Heart left ventricle (tissue), 16 donors: Measurements from ENCODE around the gene CAPS2. TPM values are rescaled to one million over a fixed set of nuclear protein-coding genes. Genes with fewer than 3 reads are reported as not detected.
A peak's percentile ranks its signal among the peaks of the same experiment; 100 is the strongest.

ENCODE experiments used
- ATAC-seq, 4 donors: fragments of 200-7000 bp; cut with Tn5 transposase; one replicate each; pipeline ENCODE4 v1.9.1; 2020 to 2022; ENCODE audit warnings: moderate library complexity in 4 of 4, mild to moderate bottlenecking in 3 of 4, moderate number of reproducible peaks in 1 of 4
- DNase-seq, 5 donors: peaks; one replicate each; pipeline ENCODE4 v3.0.0-alpha.2; 2020
- H3K27ac ChIP-seq, 12 donors: fragments of 200-600 bp; sonication (generic) in 4 of 12; one replicate each; pipeline versions ENCODE4 v1.5.0 to v1.8.0; 2016 to 2022; ENCODE audit warnings: mild to moderate bottlenecking in 2 of 12
- H3K27me3 ChIP-seq, 9 donors: fragments of 200-600 bp; sonication (generic) in 2 of 9; one replicate each; pipeline versions ENCODE4 v1.5.1 to v1.8.0; 2016 to 2022; ENCODE audit warnings: mild to moderate bottlenecking in 3 of 9
- H3K36me3 ChIP-seq, 9 donors: fragments of 200-600 bp; sonication (generic) in 2 of 9; one replicate each; pipeline versions ENCODE4 v1.5.0 to v1.8.0; 2018 to 2022; ENCODE audit warnings: mild to moderate bottlenecking in 2 of 9
- H3K4me1 ChIP-seq, 12 donors: fragments of 200-600 bp; sonication (generic) in 4 of 12; one replicate each; pipeline versions ENCODE4 v1.5.0 to v1.8.0; 2016 to 2022; ENCODE audit warnings: mild to moderate bottlenecking in 3 of 12
- H3K4me3 ChIP-seq, 12 donors: fragments of 200-600 bp; sonication (generic) in 4 of 12; one replicate each; pipeline versions ENCODE4 v1.5.0 to v1.8.0; 2017 to 2022; ENCODE audit warnings: mild to moderate bottlenecking in 9 of 12, moderate library complexity in 4 of 12
- H3K9me3 ChIP-seq, 12 donors: fragments of 200-600 bp; sonication (generic) in 4 of 12; one replicate each; pipeline versions ENCODE4 v1.5.0 to v1.8.0; 2016 to 2022; ENCODE audit warnings: mild to moderate bottlenecking in 1 of 12
- POLR2A ChIP-seq, 2 donors: fragments of 450-650 bp; IDR thresholded peaks; one replicate each; pipeline ENCODE4 v1.6.1; 2017; ENCODE audit warnings: antibody characterized with exemption in 2 of 2, mild to moderate bottlenecking in 2 of 2, moderate library complexity in 2 of 2
- WGBS, 4 donors: extraction: QIAGEN DNeasy Blood & Tissue Kit in 2 of 4; methylation state at CpG; one replicate each; pipeline versions ENCODE4 v1.1.5 to v1.1.7; 2013 to 2018; 5-methylcytosine and 5-hydroxymethylcytosine counted together
- intact Hi-C, 10 donors: fragments of 100-400 bp; cut with DNase I; formaldehyde crosslinking; loops; one replicate each; pipeline versions ENCODE4 v1.11.1 to v1.14.2; 2022
- polyA plus RNA-seq, 2 donors: library from polyadenylated mRNA; stranded (reverse); fragments of 200-250 nt; gene quantifications; one replicate each; pipeline ENCODE4 v1.2.3, GENCODE V29; 2013
- total RNA-seq, 9 donors: library from RNA; depleted of rRNA in 2 of 9; stranded (reverse); fragments of >200 nt in 2 of 9; fragmentation: NEBNext Ultra II Directional in 3 of 9; extraction: Animal tissue kit (Norgen Biotek cat#: 25700) in 3 of 9; gene quantifications; one replicate each; pipeline versions ENCODE4 v1.1.0 to v1.2.4, GENCODE V29; 2016 to 2023
- TF ChIP-seq, protein P1 (sequence below), 12 donors: fragments of 200-600 bp; sonication (generic) in 4 of 12; IDR thresholded peaks; one replicate each; pipeline versions ENCODE4 v1.5.0 to v1.8.0; 2018 to 2022; ENCODE audit warnings: antibody characterized with exemption in 12 of 12, mild to moderate bottlenecking in 5 of 12
- donor health status: ischemic (EF 13 %, LVEDD 7.1; RV severe dilation, severe dysfunction).
- donor health status: healthy with polysubstance abuse.
- donor health status: DM: no; HTN: yes; CAD: no.
- donor health status: DM: no; HTN: no; CAD: no.
- donor health status: ischemic (EF 25% LVEDD 6.9; RV normal size, moderate dysfunction).
- donor health status: ischemic (EF 25% LVEDD 5.7; RV mildly dilated, moderate dysfunction).
- donor health status: healthy.
- donor health status: DM: yes; HTN: yes; CAD: no.
- donor health status: ischemic (EF 35%, LVEDD 5.7; RV mildly dilated, moderate dysfunction).
- donor health status: nonischemic (EF 11% LVEDD 7.7; RV severe dilation, severe dysfunction).
- donor health status: DM: yes; HTN: yes; CAD: no.
- donor health status: PGD.
- donor health status: ischemic (EF 29% LVEDD 5.4; RV normal size, mild dysfunction).
- donor health status: nonischemic (EF 23%, LVEDD 6.1; RV moderate dilation, normal function).

CAPS2 gene
- total and polyA plus RNA-seq, 11 donors = 2.4 to 21.6 (median 12.0) TPM

DNA sequence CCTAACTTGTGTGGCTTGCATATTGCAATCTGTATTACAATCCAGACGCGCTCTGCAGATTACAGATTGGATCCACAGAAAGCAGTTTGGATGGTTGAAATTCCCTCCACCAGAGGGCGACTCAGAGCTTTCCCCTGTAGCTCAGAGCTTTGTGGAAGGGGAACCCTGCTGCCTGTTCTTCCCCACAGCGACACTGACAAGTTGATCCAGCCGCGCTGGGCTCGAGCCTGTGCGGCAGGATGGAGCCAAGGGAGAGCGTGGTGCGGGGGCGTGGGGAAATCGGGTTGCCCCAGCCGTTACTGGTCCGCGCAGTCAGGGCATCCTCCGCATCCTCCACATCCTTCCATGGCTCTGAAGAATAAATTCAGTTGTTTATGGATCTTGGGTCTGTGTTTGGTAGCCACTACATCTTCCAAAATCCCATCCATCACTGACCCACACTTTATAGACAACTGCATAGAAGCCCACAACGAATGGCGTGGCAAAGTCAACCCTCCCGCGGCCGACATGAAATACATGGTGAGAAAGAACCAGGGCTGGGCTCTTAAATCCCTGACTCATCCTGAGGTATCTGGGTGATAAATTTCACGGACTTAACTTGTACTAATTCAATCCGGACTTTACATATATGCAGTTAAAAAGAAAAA lies 4.4 kb upstream of the CAPS2 start, which contains the start of gene GLIPR1L1:
Gene GLIPR1L1, plus strand, starts transcription at position 287 of the 647 bp plus-strand sequence. Its CDS starts 59 bp downstream, at position 346.
- intact Hi-C loops = loop anchor here in 8 of 10 donors (1.0 to 10.0 kb wide), 9 partner anchors 50 to 700 kb away; partner anchors contain the start of genes GLIPR1L2 (in 3 of the 8), GLIPR1 (in 2 of the 8) and PHLDA1 (in 1 of the 8)

DNA sequence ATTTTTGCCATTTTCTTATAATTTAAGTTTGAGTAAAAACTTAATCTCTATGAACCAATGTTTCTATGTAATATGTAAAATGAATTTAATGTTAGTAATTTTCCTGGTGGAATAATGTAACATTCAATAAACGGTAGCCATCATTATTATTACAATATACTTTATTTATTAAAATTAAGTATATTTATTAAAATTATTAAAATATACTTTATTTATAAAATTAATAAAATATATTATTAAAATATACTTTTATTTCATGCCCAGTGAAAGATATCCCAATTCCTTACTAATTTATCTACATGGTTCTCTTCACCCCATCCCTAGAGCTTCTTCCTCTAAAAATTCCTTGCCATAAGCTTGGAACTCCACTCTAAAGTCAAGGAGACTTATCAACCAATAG lies 2.5 kb downstream of the CAPS2 start:
- ATAC-seq (no peak), DNase-seq (no peak)
- TF ChIP-seq POLR2A (IDR thresholded peaks at IDR 0.05) = no peak
- TF ChIP-seq, protein P1, sequence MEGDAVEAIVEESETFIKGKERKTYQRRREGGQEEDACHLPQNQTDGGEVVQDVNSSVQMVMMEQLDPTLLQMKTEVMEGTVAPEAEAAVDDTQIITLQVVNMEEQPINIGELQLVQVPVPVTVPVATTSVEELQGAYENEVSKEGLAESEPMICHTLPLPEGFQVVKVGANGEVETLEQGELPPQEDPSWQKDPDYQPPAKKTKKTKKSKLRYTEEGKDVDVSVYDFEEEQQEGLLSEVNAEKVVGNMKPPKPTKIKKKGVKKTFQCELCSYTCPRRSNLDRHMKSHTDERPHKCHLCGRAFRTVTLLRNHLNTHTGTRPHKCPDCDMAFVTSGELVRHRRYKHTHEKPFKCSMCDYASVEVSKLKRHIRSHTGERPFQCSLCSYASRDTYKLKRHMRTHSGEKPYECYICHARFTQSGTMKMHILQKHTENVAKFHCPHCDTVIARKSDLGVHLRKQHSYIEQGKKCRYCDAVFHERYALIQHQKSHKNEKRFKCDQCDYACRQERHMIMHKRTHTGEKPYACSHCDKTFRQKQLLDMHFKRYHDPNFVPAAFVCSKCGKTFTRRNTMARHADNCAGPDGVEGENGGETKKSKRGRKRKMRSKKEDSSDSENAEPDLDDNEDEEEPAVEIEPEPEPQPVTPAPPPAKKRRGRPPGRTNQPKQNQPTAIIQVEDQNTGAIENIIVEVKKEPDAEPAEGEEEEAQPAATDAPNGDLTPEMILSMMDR (IDR thresholded peaks at IDR 0.05) = no peak
- WGBS, 4 donors = 94 to 95% (median 94%) methylated on average over 1 of the region's 1 CpG
- Histone ChIP-seq H3K36me3 (no peaks in the 10 kb centered on the region), H3K27me3 (no peaks in the 10 kb centered on the region), H3K9me3 (no peaks in the 10 kb centered on the region), H3K27ac (no peak overlapping the region), H3K4me1 (peaks cover 0 to 16% (median 6%) of the 10 kb centered on the region in 12 donors), H3K4me3 (no peak overlapping the region)
- intact Hi-C loops = no loop called here

More for the DNA sequence above, 4.4 kb upstream of the CAPS2 start, which contains the start of gene GLIPR1L1:
- Histone ChIP-seq H3K27ac (peak within 1 kb of the TSS in 3 of 12 donors; percentile 10 to 29 (median 24)), H3K4me1 (peaks cover 0 to 14% (median 5%) of the 10 kb centered on the region in 12 donors), H3K4me3 (peak within 1 kb of the TSS in 11 of 12 donors; percentile 17 to 59 (median 47)), H3K9me3 (peaks cover 0 to 3% (median 0%) of the 10 kb centered on the region in 12 donors), H3K36me3 (no peaks in the 10 kb centered on the region), H3K27me3 (no peaks in the 10 kb centered on the region)
- DNase-seq (peak; percentile 84 to 90 (median 87)), ATAC-seq (peak; percentile 81 to 89 (median 87))
- TF ChIP-seq POLR2A (IDR thresholded peaks at IDR 0.05) = no peak
- TF ChIP-seq, protein P1 (IDR thresholded peaks at IDR 0.05) = peak; percentile 78 to 98 (median 90)
- WGBS, 4 donors = 4 to 6% (median 5%) methylated on average over 22 to 23 of the region's 23 CpGs

DNA sequence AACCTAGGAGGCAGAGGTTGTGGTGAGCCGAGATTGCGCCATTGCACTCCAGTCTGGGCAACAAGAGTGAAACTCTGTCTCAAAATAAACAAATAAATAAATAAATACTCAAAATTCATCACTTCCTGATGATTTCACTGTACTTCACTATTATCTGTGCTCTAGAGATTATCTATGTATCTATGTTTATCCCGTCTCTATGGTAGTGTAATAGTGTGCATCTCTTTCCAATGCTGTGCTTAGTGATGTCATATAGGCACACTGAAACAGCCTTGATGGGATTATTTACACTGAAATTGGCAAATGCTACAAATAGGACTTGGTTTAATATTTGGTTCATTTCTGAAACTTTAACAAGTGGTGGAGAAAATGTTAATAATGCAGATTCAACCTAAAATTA lies 6.5 kb downstream of the CAPS2 start:
- Histone ChIP-seq H3K4me1 (peaks cover 0 to 2% (median 0%) of the 10 kb centered on the region in 12 donors), H3K36me3 (no peaks in the 10 kb centered on the region), H3K27me3 (no peaks in the 10 kb centered on the region), H3K27ac (no peak overlapping the region), H3K4me3 (no peak overlapping the region), H3K9me3 (no peaks in the 10 kb centered on the region)
- intact Hi-C loops = no loop called here
- TF ChIP-seq, protein P1 (IDR thresholded peaks at IDR 0.05) = no peak
- TF ChIP-seq POLR2A (IDR thresholded peaks at IDR 0.05) = no peak
- 77 to 87% (median 84%) methylated on average over 3 of the region's 3 CpGs for WGBS, 4 donors
- ATAC-seq (no peak), DNase-seq (no peak)

DNA sequence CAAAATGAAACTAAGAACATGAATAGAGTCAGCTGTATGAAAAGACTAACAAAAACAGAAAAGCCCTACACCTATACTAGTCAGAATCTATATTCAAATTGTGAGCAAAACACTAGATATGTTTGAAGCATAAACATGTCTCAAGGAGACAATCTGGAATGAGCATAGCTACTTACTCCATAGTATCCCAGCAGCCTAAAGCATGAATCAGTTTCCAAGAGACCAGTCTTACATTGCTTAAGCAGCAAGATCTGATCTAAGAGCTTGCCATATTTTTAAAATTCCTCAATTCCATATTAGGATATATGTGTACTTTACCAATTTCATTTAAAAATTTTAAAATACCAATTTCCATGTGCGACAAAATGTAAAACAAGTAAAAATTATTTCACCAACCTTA lies 7.7 kb downstream of the CAPS2 start:
- DNase-seq (no peak), ATAC-seq (no peak)
- Histone ChIP-seq H3K4me3 (no peak overlapping the region), H3K27ac (no peak overlapping the region), H3K9me3 (no peaks in the 10 kb centered on the region), H3K36me3 (no peaks in the 10 kb centered on the region), H3K27me3 (no peaks in the 10 kb centered on the region), H3K4me1 (no peaks in the 10 kb centered on the region)
- WGBS, 4 donors = 0 to 1% (median 0%) methylated on average over 1 of the region's 1 CpG
- intact Hi-C loops = no loop called here
- TF ChIP-seq POLR2A (IDR thresholded peaks at IDR 0.05) = no peak
- TF ChIP-seq, protein P1 (IDR thresholded peaks at IDR 0.05) = no peak
